Right lobe of liver (tissue), 6 donors: ENCODE results near the gene DNAH17. TPM values are rescaled to one million over a fixed set of nuclear protein-coding genes. Genes with fewer than 3 reads are reported as not detected.
A peak's percentile ranks its signal among the peaks of the same experiment; 100 is the strongest.

Source experiments
- ATAC-seq, 4 donors: fragments of 200-7000 bp; cut with Tn5 transposase; one replicate each; pipeline ENCODE4 v1.9.1; 2020; ENCODE audit warnings: mild to moderate bottlenecking in 4 of 4, moderate library complexity in 4 of 4
- DNase-seq, 3 donors: peaks; one replicate each; pipeline ENCODE4 v3.0.0-alpha.2; 2020
- H3K27ac ChIP-seq, 3 donors: fragments of 200-600 bp; one replicate each; pipeline ENCODE4 v1.8.0; 2022
- H3K27me3 ChIP-seq, 2 donors: fragments of 200-600 bp; one replicate each; pipeline ENCODE4 v1.8.0; 2022
- H3K36me3 ChIP-seq, 4 donors: fragments of 200-600 bp; sonication (generic) in 1 of 4; one replicate each; pipeline versions ENCODE4 v1.5.1 to v1.8.0; 2017 to 2022; ENCODE audit warnings: control low read depth in 1 of 4
- H3K4me1 ChIP-seq, 4 donors: fragments of 200-600 bp; sonication (generic) in 1 of 4; one replicate each; pipeline versions ENCODE4 v1.5.1 to v1.8.0; 2017 to 2022; ENCODE audit warnings: control low read depth in 1 of 4
- H3K4me3 ChIP-seq, 3 donors: fragments of 200-600 bp; one replicate each; pipeline ENCODE4 v1.8.0; 2022
- H3K9me3 ChIP-seq, 4 donors: fragments of 200-600 bp; sonication (generic) in 1 of 4; one replicate each; pipeline versions ENCODE4 v1.5.1 to v1.8.0; 2017 to 2022; ENCODE audit warnings: control low read depth in 1 of 4
- POLR2A ChIP-seq: fragments of 450-650 bp; IDR thresholded peaks from one replicate; pipeline ENCODE4 v1.6.1; 2017; ENCODE audit warnings: antibody characterized with exemption, mild to moderate bottlenecking
- WGBS: methylation state at CpG from one replicate; pipeline ENCODE4 v1.1.6; 2018; ENCODE audit warnings: low coverage, low lambda C conversion rate; ENCODE audit not compliant: insufficient coverage; ENCODE audit errors: missing lambda C conversion rate; 5-methylcytosine and 5-hydroxymethylcytosine counted together
- intact Hi-C, 2 donors: fragments of 100-400 bp; cut with DNase I; formaldehyde crosslinking; loops; one replicate each; pipeline versions ENCODE4 v1.11.2 to v1.14.1; 2022
- total RNA-seq, 6 experiments: library from RNA; depleted of rRNA in 2 of 6; stranded (reverse); fragments of >200 nt in 2 of 6; fragmentation: NEBNext Ultra II Directional in 3 of 6; extraction: Animal tissue kit (Norgen Biotek cat#: 25700) in 3 of 6; gene quantifications; one replicate each; pipeline versions ENCODE4 v1.1.0 to v1.2.4, GENCODE V29; 2016 to 2023
- TF ChIP-seq, protein P1 (sequence below), 4 donors: fragments of 200-600 bp in 3 of 4; fragments of 450-650 bp in 1 of 4; IDR thresholded peaks; one replicate each; pipeline versions ENCODE4 v1.5.1 to v1.8.0; 2016 to 2022; ENCODE audit warnings: antibody characterized with exemption in 4 of 4, mild to moderate bottlenecking in 2 of 4
- donor health status: DM: no; HTN: yes; CAD: no.
- donor health status: DM: no; HTN: no; CAD: no.
- donor health status: DM: no; HTN: no; CAD: no.
- donor health status: DM: no; HTN: yes; CAD: no.
- donor health status: DM: no; HTN: yes; CAD: no.

Gene DNAH17
- total RNA-seq, 6 experiments from 2014 or later = 0.04 TPM; not detected in 5

DNA sequence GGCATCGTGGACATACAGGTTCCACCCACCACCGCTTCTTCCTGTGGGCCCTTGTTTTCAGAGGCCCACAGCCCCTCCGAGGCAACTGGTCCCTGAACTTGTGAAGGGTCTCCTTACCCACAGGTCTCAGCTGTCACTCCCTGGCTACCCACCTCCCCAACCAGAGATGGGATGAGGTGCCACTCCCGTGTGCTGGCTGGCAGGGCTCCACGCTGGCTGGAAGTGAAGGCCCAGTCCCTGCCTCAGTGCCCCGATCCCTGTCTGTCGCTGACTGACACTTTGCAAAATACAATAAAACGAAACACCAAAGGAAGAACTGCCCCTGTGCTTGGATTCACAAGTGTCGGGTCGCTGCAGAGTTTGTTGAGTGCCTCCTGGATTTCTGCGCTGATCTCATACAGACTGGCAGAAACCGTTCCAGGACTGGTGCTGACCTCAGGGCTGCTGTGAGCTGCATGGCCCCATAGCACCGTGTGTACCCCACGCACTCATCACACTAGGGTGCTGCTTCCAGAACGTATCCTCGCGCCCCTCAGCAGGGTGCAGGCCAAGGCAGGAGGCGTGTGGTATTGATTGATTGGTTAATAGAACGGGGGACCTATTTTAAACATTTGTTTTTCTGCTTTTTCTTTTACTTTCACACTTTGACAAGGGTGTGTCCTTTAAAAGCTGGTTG, 141.7 kb downstream of the DNAH17 start:
- H3K27ac ChIP-seq = no peak overlapping the region
- no peak for TF ChIP-seq POLR2A
- TF ChIP-seq, protein P1, sequence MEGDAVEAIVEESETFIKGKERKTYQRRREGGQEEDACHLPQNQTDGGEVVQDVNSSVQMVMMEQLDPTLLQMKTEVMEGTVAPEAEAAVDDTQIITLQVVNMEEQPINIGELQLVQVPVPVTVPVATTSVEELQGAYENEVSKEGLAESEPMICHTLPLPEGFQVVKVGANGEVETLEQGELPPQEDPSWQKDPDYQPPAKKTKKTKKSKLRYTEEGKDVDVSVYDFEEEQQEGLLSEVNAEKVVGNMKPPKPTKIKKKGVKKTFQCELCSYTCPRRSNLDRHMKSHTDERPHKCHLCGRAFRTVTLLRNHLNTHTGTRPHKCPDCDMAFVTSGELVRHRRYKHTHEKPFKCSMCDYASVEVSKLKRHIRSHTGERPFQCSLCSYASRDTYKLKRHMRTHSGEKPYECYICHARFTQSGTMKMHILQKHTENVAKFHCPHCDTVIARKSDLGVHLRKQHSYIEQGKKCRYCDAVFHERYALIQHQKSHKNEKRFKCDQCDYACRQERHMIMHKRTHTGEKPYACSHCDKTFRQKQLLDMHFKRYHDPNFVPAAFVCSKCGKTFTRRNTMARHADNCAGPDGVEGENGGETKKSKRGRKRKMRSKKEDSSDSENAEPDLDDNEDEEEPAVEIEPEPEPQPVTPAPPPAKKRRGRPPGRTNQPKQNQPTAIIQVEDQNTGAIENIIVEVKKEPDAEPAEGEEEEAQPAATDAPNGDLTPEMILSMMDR (IDR thresholded peaks at IDR 0.05) = no peak
- DNase-seq (no peak), ATAC-seq (no peak)
- peaks cover 0 to 11% (median 5%) of the 10 kb centered on the region in 4 donors for H3K4me1 ChIP-seq
- no peaks in the 10 kb centered on the region for H3K9me3 ChIP-seq
- no peaks in the 10 kb centered on the region for H3K27me3 ChIP-seq
- intact Hi-C loops = no loop called here
- no peak overlapping the region for H3K4me3 ChIP-seq
- WGBS = 61% methylated on average over 14 of the region's 19 CpGs
- no peaks in the 10 kb centered on the region for H3K36me3 ChIP-seq

DNA sequence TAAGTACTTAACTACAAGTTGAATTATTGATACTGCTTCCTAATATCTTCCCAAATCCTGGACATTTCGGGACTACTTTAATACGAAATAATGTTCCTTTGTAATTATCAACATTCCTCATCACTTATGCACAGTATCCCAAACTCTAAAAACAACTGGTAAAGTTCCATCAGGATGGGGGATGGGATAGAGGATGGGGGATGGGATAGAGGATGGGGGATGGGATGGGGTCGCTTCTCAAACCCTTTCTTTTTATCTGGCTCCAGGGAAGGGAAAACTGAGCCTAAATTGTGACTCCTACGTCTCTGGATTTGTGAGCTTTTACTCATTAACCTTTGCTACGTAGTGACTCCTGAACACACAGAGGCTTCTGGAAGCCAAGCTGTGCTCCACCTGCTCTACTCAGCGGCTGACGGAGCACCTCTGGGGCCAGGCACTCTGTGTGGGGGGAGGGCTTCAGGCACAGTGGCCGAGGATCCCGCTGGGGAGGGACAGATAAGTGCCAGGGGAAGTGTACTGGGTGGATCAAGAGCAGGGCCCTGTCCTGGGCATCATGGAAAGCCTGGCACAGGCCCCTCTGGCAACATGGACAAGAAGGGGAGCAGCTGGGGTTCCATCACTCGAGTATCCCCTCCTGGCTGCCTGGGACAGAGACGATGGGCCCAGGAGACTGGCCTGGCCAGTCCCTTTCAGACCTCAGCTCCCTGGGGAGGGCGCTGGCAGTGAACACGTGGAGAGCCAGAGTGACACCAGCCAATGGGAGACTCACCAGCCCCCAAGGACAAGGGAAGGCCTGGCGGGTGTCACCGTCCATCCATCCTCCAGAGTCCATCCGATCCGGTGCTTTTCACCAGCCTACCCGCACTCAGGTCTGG, 142.5 kb downstream of the DNAH17 start:
- Histone ChIP-seq H3K27me3 (no peaks in the 10 kb centered on the region), H3K27ac (no peak overlapping the region), H3K4me3 (no peak overlapping the region), H3K4me1 (peaks cover 0 to 11% (median 5%) of the 10 kb centered on the region in 4 donors), H3K36me3 (no peaks in the 10 kb centered on the region), H3K9me3 (no peaks in the 10 kb centered on the region)
- intact Hi-C loops = no loop called here
- TF ChIP-seq, protein P1 (IDR thresholded peaks at IDR 0.05) = no peak
- no peak for TF ChIP-seq POLR2A
- DNase-seq (peak in 2 of 3 donors; percentile 21 to 48), ATAC-seq (peak in 3 of 4 donors; percentile 7 to 11 (median 9))
- 29% methylated on average over 9 of the region's 18 CpGs for WGBS

DNA sequence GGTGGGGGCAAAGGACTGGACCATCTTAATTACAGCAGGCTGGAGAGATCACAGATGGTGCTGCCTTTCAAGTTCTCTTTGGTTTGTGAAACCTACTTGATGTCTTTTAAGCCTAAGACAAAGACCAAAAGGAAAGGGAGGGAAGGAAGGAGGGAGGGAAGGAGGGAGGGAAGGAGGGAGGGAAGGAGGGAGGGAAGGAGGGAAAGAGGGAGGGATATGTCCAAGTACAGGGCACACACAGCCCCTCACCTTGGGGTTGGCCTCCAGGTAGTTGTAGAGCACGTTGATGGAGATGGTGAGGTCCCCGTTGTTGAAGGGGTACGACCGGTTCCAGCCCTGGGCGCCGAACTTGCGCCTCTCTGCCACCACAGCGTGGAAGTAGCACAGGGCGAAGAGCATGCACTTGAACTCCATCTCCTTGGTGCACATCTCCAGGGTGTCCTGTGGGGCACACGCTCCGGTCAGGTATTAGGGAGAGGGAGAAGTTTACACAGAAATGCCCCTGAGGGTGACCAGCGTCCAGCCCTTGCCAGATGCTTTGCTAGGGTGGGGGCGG, 143.3 kb downstream of the DNAH17 start:
- H3K36me3 ChIP-seq = peaks cover 0 to 2% (median 0%) of the 10 kb centered on the region in 4 donors
- no peaks in the 10 kb centered on the region for H3K27me3 ChIP-seq
- intact Hi-C loops = no loop called here
- no peak overlapping the region for H3K27ac ChIP-seq
- ATAC-seq (no peak), DNase-seq (no peak)
- 60% methylated on average over 2 of the region's 13 CpGs for WGBS
- TF ChIP-seq, protein P1 (IDR thresholded peaks at IDR 0.05) = no peak
- no peak for TF ChIP-seq POLR2A
- no peaks in the 10 kb centered on the region for H3K9me3 ChIP-seq
- no peak overlapping the region for H3K4me3 ChIP-seq
- peaks cover 0 to 11% (median 5%) of the 10 kb centered on the region in 4 donors for H3K4me1 ChIP-seq

DNA sequence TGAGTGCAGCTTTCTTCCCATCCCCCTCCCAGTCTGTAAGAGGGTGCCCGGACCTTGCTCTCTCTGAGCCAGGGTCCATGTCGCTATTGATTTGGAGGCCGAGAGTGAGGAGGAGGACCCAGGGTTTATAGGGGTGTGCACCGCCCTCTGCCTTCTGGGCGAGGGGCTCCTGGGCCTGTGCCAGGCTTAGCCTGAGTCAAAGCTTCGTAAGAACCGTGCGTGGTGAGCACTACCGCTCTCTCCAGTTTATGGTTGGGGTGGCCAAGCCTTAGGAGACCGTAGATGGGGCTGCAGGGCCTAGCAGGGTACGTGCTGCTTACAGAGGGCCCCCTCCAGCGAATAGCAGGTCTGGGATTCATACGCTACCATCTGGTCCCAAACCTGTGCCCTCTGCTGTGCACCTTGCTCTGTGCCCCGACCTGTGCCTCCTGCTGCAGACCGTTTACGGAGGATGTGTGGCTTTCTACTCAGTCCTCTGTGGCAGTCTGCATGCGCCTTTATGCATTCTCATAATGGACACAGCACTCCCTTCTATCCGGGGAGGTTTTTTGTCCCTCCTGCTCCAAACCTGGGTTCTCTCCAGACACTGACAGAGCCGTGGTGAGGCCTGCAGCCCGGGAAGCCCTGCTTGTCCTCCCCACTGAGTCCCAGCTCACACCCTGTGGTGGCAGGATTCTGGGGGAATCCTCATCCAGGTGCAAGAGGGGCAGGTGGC, 144.0 kb downstream of the DNAH17 start:
- H3K27me3 ChIP-seq = no peaks in the 10 kb centered on the region
- H3K9me3 ChIP-seq = no peaks in the 10 kb centered on the region
- peaks cover 0 to 11% (median 5%) of the 10 kb centered on the region in 4 donors for H3K4me1 ChIP-seq
- 49% methylated on average over 3 of the region's 20 CpGs for WGBS
- H3K27ac ChIP-seq = no peak overlapping the region
- peak in 1 of 3 donors; percentile 19 for DNase-seq
- ATAC-seq = peak; percentile 2 to 26 (median 14)
- peaks cover 0 to 2% (median 0%) of the 10 kb centered on the region in 4 donors for H3K36me3 ChIP-seq
- intact Hi-C loops = no loop called here
- TF ChIP-seq, protein P1 (IDR thresholded peaks at IDR 0.05) = no peak
- no peak for TF ChIP-seq POLR2A
- no peak overlapping the region for H3K4me3 ChIP-seq
